ENCODE data around the gene CARD10. TPM values are rescaled to one million over a fixed set of nuclear protein-coding genes. Genes with fewer than 3 reads are reported as not detected.

CARD10 gene
- total and polyA plus RNA-seq, 2 of the 13 experiments (the other 11 are each of a cell fraction or from before 2014, with no cell fraction given), result 35.2 to 55.8 TPM

- TF ChIP-seq ZNF75D (CRISPR knock-in tag; IDR thresholded peaks at IDR 0.05; ENCODE audit: borderline replicate concordance) (no peak), ZNF615 (CRISPR knock-in tag; IDR thresholded peaks at IDR 0.05; ENCODE audit: borderline replicate concordance) (peak; percentile 99), PREB (CRISPR knock-in tag; IDR thresholded peaks at IDR 0.05) (no peak), MBNL3 (CRISPR knock-in tag; conservative IDR thresholded peaks at IDR 0.05) (no peak), KDM5A (IDR thresholded peaks at IDR 0.05; ENCODE audit: borderline replicate concordance, low read length) (peak; percentile 16; the same call in 1 of the 2 replicates), ZBTB38 (CRISPR knock-in tag; IDR thresholded peaks at IDR 0.05) (peak; percentile 95; the same call in 1 of the 2 replicates), ZNF501 (CRISPR knock-in tag; IDR thresholded peaks at IDR 0.05) (peak; percentile 97), SRSF4 (IDR thresholded peaks at IDR 0.05; ENCODE audit: low read depth, low read length, poor library complexity, severe bottlenecking) (no peak), ZNF704 (CRISPR knock-in tag; IDR thresholded peaks at IDR 0.05; ENCODE audit: borderline replicate concordance) (peak; percentile 85; the same call in 1 of the 2 replicates), ATAD3A (CRISPR knock-in tag; IDR thresholded peaks at IDR 0.05) (no peak), MXD1 (CRISPR knock-in tag; IDR thresholded peaks at IDR 0.05) (peak; percentile 85), HNF1B (CRISPR knock-in tag; IDR thresholded peaks at IDR 0.05) (peak; percentile 100), MXD3 (CRISPR knock-in tag; IDR thresholded peaks at IDR 0.05) (peak; percentile 74; the same call in 1 of the 2 replicates), HNF4A (CRISPR knock-in tag; IDR thresholded peaks at IDR 0.05) (peak; percentile 97), PRPF4 (IDR thresholded peaks at IDR 0.05; ENCODE audit: low read depth, low read length, poor library complexity, severe bottlenecking) (peak; percentile 85), SP2 (CRISPR knock-in tag; IDR thresholded peaks at IDR 0.05) (0 out of 2 replicates have a peak, but pooled peaks have one; percentile 25), NKX3-1 (CRISPR knock-in tag; IDR thresholded peaks at IDR 0.05) (0 out of 2 replicates have a peak, but pooled peaks have one; percentile 83), ZNF749 (CRISPR knock-in tag; IDR thresholded peaks at IDR 0.05; ENCODE audit: borderline replicate concordance) (peak; percentile 87)
- TF ChIP-seq, protein P1, sequence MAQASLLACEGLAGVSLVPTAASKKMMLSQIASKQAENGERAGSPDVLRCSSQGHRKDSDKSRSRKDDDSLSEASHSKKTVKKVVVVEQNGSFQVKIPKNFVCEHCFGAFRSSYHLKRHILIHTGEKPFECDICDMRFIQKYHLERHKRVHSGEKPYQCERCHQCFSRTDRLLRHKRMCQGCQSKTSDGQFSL (CRISPR knock-in tag; IDR thresholded peaks at IDR 0.05), result peak; percentile 66; the same call in 1 of the 2 replicates
- TF ChIP-seq, protein P2, sequence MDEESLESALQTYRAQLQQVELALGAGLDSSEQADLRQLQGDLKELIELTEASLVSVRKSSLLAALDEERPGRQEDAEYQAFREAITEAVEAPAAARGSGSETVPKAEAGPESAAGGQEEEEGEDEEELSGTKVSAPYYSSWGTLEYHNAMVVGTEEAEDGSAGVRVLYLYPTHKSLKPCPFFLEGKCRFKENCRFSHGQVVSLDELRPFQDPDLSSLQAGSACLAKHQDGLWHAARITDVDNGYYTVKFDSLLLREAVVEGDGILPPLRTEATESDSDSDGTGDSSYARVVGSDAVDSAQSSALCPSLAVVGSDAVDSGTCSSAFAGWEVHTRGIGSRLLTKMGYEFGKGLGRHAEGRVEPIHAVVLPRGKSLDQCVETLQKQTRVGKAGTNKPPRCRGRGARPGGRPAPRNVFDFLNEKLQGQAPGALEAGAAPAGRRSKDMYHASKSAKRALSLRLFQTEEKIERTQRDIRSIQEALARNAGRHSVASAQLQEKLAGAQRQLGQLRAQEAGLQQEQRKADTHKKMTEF (CRISPR knock-in tag; IDR thresholded peaks at IDR 0.05), result peak; percentile 96
These were observed 17.4 kb downstream of the CARD10 start (continued) for GRCh38 chr22:37501610-37502341.

Measured in HepG2 (cell line).